Measurements from ENCODE around the gene CHD6. TPM values are rescaled to one million over a fixed set of nuclear protein-coding genes. Genes with fewer than 3 reads are reported as not detected.
A peak's percentile ranks its signal among the peaks of the same experiment; 100 is the strongest.

CHD6 gene
- total and polyA plus RNA-seq, 5 donors from 2014 or later: 33.4 to 87.4 (median 39.7) TPM

DNA sequence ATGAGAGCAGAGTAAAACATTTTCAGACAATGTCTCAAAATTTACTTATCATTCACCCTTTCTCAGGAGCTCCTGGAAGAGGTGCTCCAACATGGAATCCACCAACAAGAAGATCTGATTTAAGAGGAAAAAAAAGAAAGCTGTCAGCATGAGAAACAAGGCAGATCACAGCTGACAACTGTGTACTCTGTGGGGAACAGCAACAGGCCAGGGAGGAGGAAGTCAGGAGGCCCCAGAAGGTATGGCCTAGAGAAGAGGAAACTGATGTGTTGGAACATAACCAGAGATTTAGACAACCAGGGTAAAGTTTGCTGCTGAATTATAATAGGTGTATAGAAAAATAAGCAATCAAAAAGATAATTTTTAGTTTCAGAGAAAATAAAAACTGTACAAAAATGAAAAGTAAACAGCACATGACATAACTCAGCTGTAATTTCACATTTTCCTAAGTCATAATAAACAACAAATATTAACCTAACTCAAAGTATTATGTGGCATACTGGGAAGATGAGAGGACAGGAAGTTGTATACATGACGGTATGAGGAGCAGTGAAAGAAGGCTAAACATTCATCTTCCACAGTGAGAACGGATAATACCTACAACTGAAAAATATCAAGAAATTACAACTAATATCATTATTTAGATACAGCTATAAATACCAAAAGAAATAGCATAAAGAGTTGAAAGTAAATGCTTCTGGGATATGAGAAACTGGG lies 138.0 kb downstream of the CHD6 start:
- Histone ChIP-seq H3K27me3 (ENCODE audit: control insufficient read depth, insufficient read depth, low read length) (no peaks in the 10 kb centered on the region), H3K4me3 (ENCODE audit: low read depth, low read length) (no peak overlapping the region), H3K36me3 (ENCODE audit: control insufficient read depth, insufficient read depth, low read length) (peaks cover 37% of the 10 kb centered on the region), H3K4me1 (ENCODE audit: control insufficient read depth, insufficient read depth, low read length, poor library complexity, severe bottlenecking) (no peaks in the 10 kb centered on the region), H3K9me3 (ENCODE audit: control insufficient read depth in 2 of 2, low read length in 2 of 2) (no peaks in the 10 kb centered on the region), H3K27ac (ENCODE audit: insufficient read depth, low read length, poor library complexity, severe bottlenecking) (no peak overlapping the region)
- H3K36me3 Mint-ChIP-seq: peaks cover 55% of the 10 kb centered on the region
- H3K4me3 Mint-ChIP-seq: no peak overlapping the region
- peak overlapping the region; percentile 9 to 58 (median 22) for H3K27ac Mint-ChIP-seq
- ATAC-seq (ENCODE audit: low read depth in 2 of 2) (peak in 1 of 2 donors; percentile 60), DNase-seq (peak in 2 of 3 donors; percentile 2 to 18)
- H3K27me3 Mint-ChIP-seq: no peaks in the 10 kb centered on the region
- no peaks in the 10 kb centered on the region for H3K9me3 Mint-ChIP-seq
- peaks cover 12 to 26% (median 16%) of the 10 kb centered on the region in 4 donors for H3K4me1 Mint-ChIP-seq

DNA sequence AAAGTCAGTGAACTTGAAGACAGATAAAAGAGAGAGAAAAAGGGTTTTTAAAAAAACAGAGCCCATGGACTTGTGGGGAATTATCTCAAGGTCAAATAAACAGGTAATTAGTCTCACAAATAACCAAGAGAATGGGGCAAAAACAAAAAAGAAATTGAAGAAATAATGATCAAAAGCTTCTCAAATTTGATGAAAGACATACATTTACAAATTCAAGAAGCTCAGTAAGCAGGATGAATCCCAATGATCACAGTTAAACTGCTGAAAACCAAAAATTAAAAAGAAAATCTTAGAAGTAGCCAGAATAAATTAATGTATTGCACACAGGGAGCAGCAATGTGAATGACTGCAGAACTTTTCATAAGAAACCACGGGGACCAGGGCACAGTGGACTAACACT lies 139.1 kb downstream of the CHD6 start:
- no peak for DNase-seq

DNA sequence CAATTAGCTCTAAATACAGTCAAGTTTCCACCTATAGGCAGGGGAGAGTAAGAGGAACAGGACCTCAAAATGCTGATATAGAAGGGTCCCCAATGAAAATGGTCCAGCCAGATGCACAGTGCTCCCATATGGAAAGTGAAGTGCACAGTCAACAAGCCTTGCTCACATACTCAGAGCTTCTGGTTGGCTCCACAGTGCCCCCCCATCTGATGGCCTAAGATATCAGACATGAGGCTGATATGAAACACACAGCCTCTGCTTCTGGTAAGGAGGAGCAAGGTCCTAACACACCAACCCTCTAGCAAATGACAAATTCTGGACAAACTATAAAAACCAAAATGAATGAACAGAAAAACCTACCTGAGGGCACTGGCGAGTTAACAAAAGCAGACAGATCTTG lies 140.2 kb downstream of the CHD6 start:
- H3K27me3 Mint-ChIP-seq: no peaks in the 10 kb centered on the region
- Histone ChIP-seq H3K36me3 (ENCODE audit: control insufficient read depth, insufficient read depth, low read length) (peaks cover 19% of the 10 kb centered on the region), H3K4me1 (ENCODE audit: control insufficient read depth, insufficient read depth, low read length, poor library complexity, severe bottlenecking) (no peaks in the 10 kb centered on the region), H3K27me3 (ENCODE audit: control insufficient read depth, insufficient read depth, low read length) (no peaks in the 10 kb centered on the region), H3K9me3 (ENCODE audit: control insufficient read depth in 2 of 2, low read length in 2 of 2) (no peaks in the 10 kb centered on the region), H3K27ac (ENCODE audit: insufficient read depth, low read length, poor library complexity, severe bottlenecking) (no peak overlapping the region), H3K4me3 (ENCODE audit: low read depth, low read length) (no peak overlapping the region)
- ATAC-seq (ENCODE audit: low read depth in 2 of 2): no peak
- no peak for DNase-seq
- peak overlapping the region in 1 of 3 donors; percentile 63 for H3K27ac Mint-ChIP-seq
- no peaks in the 10 kb centered on the region for H3K9me3 Mint-ChIP-seq
- peaks cover 42% of the 10 kb centered on the region for H3K36me3 Mint-ChIP-seq
- no peak overlapping the region for H3K4me3 Mint-ChIP-seq
- peaks cover 12 to 27% (median 18%) of the 10 kb centered on the region in 4 donors for H3K4me1 Mint-ChIP-seq

More for the DNA sequence above, 139.1 kb downstream of the CHD6 start:
- Mint-ChIP-seq H3K4me3 (no peak overlapping the region), H3K36me3 (peaks cover 45% of the 10 kb centered on the region), H3K9me3 (no peaks in the 10 kb centered on the region), H3K4me1 (peaks cover 12 to 27% (median 17%) of the 10 kb centered on the region in 4 donors), H3K27me3 (no peaks in the 10 kb centered on the region), H3K27ac (peak overlapping the region; percentile 16 to 67 (median 63))
- no peaks in the 10 kb centered on the region for H3K27me3 ChIP-seq (ENCODE audit: control insufficient read depth, insufficient read depth, low read length)
- H3K27ac ChIP-seq (ENCODE audit: insufficient read depth, low read length, poor library complexity, severe bottlenecking): no peak overlapping the region
- no peak for ATAC-seq (ENCODE audit: low read depth in 2 of 2)
- no peak overlapping the region for H3K4me3 ChIP-seq (ENCODE audit: low read depth, low read length)
- no peaks in the 10 kb centered on the region for H3K9me3 ChIP-seq (ENCODE audit: control insufficient read depth in 2 of 2, low read length in 2 of 2)
- H3K4me1 ChIP-seq (ENCODE audit: control insufficient read depth, insufficient read depth, low read length, poor library complexity, severe bottlenecking): no peaks in the 10 kb centered on the region
- peaks cover 26% of the 10 kb centered on the region for H3K36me3 ChIP-seq (ENCODE audit: control insufficient read depth, insufficient read depth, low read length)

DNA sequence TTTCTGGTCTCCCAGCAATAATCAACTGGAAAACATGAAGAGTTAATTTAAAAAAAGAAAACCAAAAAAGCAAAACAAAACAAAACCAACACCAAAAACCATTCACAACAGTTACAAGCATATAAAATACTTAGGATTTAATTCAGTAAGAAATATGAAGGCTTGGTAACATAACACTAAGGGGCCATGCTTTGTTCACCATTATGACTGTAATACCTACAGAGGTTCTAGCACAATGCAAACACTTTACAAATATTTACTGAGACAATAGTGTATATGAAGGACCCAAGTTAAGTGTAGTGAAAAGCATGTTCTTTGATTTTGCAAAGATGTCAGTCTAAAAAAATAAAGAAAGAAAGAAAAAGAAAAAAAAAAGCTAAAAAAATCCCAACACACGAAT lies 141.7 kb downstream of the CHD6 start:
- H3K4me1 Mint-ChIP-seq: peaks cover 12 to 21% (median 18%) of the 10 kb centered on the region in 4 donors
- H3K27ac Mint-ChIP-seq: no peak overlapping the region
- no peak overlapping the region for H3K4me3 ChIP-seq (ENCODE audit: low read depth, low read length)
- ATAC-seq (ENCODE audit: low read depth in 2 of 2): no peak
- no peak overlapping the region for H3K27ac ChIP-seq (ENCODE audit: insufficient read depth, low read length, poor library complexity, severe bottlenecking)
- no peaks in the 10 kb centered on the region for H3K9me3 Mint-ChIP-seq
- peaks cover 27% of the 10 kb centered on the region for H3K36me3 ChIP-seq (ENCODE audit: control insufficient read depth, insufficient read depth, low read length)
- H3K4me3 Mint-ChIP-seq: peak overlapping the region in 1 of 4 donors; percentile 15
- peaks cover 44% of the 10 kb centered on the region for H3K36me3 Mint-ChIP-seq
- H3K27me3 Mint-ChIP-seq: no peaks in the 10 kb centered on the region
- no peaks in the 10 kb centered on the region for H3K4me1 ChIP-seq (ENCODE audit: control insufficient read depth, insufficient read depth, low read length, poor library complexity, severe bottlenecking)
- H3K27me3 ChIP-seq (ENCODE audit: control insufficient read depth, insufficient read depth, low read length): no peaks in the 10 kb centered on the region
- no peaks in the 10 kb centered on the region for H3K9me3 ChIP-seq (ENCODE audit: control insufficient read depth in 2 of 2, low read length in 2 of 2)
- no peak for DNase-seq

DNA sequence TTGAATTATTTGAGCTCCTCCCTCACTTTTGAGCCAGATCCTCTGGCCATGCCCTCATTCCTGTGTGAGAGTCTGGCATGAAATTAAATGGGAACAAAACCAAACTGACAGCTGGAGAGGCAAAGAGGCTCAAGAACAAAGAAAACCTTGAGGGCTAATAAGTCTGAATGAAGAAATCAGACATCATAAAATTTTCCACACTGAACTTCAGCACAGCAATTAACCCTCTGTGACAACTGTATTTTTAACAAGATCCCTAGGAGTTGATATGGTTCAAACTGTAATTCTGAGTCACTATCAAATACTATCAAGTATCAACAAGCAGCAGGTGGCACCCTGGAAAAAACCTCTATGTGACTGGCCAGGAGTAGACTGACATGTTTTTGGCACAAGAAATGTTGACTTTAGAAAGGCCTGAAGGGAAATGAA lies 142.2 kb downstream of the CHD6 start:
- no peaks in the 10 kb centered on the region for H3K27me3 Mint-ChIP-seq
- no peaks in the 10 kb centered on the region for H3K27me3 ChIP-seq (ENCODE audit: control insufficient read depth, insufficient read depth, low read length)
- no peak for DNase-seq
- H3K4me3 Mint-ChIP-seq: peak overlapping the region in 1 of 4 donors; percentile 15
- no peaks in the 10 kb centered on the region for H3K9me3 ChIP-seq (ENCODE audit: control insufficient read depth in 2 of 2, low read length in 2 of 2)
- H3K4me3 ChIP-seq (ENCODE audit: low read depth, low read length): no peak overlapping the region
- ATAC-seq (ENCODE audit: low read depth in 2 of 2): no peak
- peaks cover 45% of the 10 kb centered on the region for H3K36me3 Mint-ChIP-seq
- H3K27ac ChIP-seq (ENCODE audit: insufficient read depth, low read length, poor library complexity, severe bottlenecking): no peak overlapping the region
- no peaks in the 10 kb centered on the region for H3K9me3 Mint-ChIP-seq
- H3K27ac Mint-ChIP-seq: no peak overlapping the region
- peaks cover 12 to 21% (median 18%) of the 10 kb centered on the region in 4 donors for H3K4me1 Mint-ChIP-seq
- H3K36me3 ChIP-seq (ENCODE audit: control insufficient read depth, insufficient read depth, low read length): peaks cover 27% of the 10 kb centered on the region
- H3K4me1 ChIP-seq (ENCODE audit: control insufficient read depth, insufficient read depth, low read length, poor library complexity, severe bottlenecking): no peaks in the 10 kb centered on the region

DNA sequence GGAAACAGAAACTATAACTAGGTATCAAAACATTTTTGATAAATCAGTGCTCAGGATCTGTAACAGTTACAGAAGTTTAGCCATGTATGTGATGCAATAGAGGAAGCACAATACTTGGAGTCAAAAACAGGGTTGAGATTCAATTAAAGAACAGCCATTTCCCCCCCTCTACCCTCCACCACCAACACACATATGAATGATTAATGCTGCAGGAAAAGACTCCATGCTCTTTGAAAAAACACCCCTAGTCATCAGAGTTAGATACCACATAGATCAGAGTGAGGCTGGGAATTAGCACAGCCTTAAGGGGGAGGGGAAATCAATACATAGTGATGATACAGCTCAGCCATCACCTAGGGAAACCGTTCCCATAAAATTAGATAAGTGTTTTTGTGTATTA lies 142.7 kb downstream of the CHD6 start:
- H3K27ac Mint-ChIP-seq: no peak overlapping the region
- H3K4me3 ChIP-seq (ENCODE audit: low read depth, low read length): no peak overlapping the region
- no peak overlapping the region for H3K4me3 Mint-ChIP-seq

DNA sequence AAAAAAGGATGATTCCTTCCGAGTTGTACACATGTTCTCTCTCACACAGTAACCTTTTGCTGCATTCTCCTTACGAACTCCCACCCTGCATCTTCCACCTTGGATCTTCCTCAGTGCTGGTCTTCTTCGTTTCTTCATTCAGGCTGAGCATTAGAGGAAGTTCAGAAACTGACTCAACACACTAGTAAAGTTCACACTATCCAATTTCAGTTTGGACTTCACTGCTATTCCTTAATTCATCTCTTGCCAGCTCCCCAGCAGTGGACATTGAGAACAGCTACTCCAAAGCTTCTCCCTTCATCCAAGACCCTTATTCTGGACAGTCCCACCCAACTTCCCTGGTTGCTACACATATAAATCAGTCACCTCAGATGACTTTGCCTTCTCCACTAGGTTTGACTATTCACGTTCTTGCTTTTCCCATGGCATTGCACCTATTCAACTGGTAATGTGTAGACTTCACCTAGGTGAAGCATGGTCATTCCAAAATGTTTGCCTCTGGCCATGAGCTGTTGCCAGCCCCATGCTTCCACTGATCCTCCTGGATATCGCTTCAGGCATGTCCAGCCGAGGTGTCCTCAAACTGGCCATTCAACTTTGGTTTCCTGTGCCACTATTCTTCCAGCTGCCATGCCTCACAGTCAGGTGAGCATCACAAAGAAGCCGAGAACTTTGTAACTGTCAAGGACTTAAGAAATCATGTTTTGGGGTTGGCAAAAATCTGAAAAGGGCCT lies 147.6 kb downstream of the CHD6 start:
- no peaks in the 10 kb centered on the region for H3K9me3 Mint-ChIP-seq
- H3K27ac ChIP-seq (ENCODE audit: insufficient read depth, low read length, poor library complexity, severe bottlenecking): no peak overlapping the region
- H3K27ac Mint-ChIP-seq: peak overlapping the region in 1 of 3 donors; percentile 23
- peaks cover 0 to 11% (median 5%) of the 10 kb centered on the region in 4 donors for H3K4me1 Mint-ChIP-seq
- peaks cover 58% of the 10 kb centered on the region for H3K36me3 Mint-ChIP-seq
- no peak for ATAC-seq (ENCODE audit: low read depth in 2 of 2)
- H3K9me3 ChIP-seq (ENCODE audit: control insufficient read depth in 2 of 2, low read length in 2 of 2): no peaks in the 10 kb centered on the region
- no peak overlapping the region for H3K4me3 Mint-ChIP-seq
- no peaks in the 10 kb centered on the region for H3K4me1 ChIP-seq (ENCODE audit: control insufficient read depth, insufficient read depth, low read length, poor library complexity, severe bottlenecking)
- no peaks in the 10 kb centered on the region for H3K27me3 ChIP-seq (ENCODE audit: control insufficient read depth, insufficient read depth, low read length)
- H3K27me3 Mint-ChIP-seq: no peaks in the 10 kb centered on the region
- peaks cover 51% of the 10 kb centered on the region for H3K36me3 ChIP-seq (ENCODE audit: control insufficient read depth, insufficient read depth, low read length)
- no peak overlapping the region for H3K4me3 ChIP-seq (ENCODE audit: low read depth, low read length)
- DNase-seq: no peak

More for the DNA sequence above, 142.7 kb downstream of the CHD6 start:
- H3K4me1 ChIP-seq (ENCODE audit: control insufficient read depth, insufficient read depth, low read length, poor library complexity, severe bottlenecking): no peaks in the 10 kb centered on the region
- no peak overlapping the region for H3K27ac ChIP-seq (ENCODE audit: insufficient read depth, low read length, poor library complexity, severe bottlenecking)
- ATAC-seq (ENCODE audit: low read depth in 2 of 2) (no peak), DNase-seq (no peak)
- no peaks in the 10 kb centered on the region for H3K9me3 Mint-ChIP-seq
- peaks cover 31% of the 10 kb centered on the region for H3K36me3 ChIP-seq (ENCODE audit: control insufficient read depth, insufficient read depth, low read length)
- H3K4me1 Mint-ChIP-seq: peaks cover 8 to 22% (median 15%) of the 10 kb centered on the region in 4 donors
- H3K27me3 Mint-ChIP-seq: no peaks in the 10 kb centered on the region
- H3K9me3 ChIP-seq (ENCODE audit: control insufficient read depth in 2 of 2, low read length in 2 of 2): no peaks in the 10 kb centered on the region
- H3K27me3 ChIP-seq (ENCODE audit: control insufficient read depth, insufficient read depth, low read length): no peaks in the 10 kb centered on the region
- H3K36me3 Mint-ChIP-seq: peaks cover 47% of the 10 kb centered on the region

Data from CD4-positive, CD25-positive, alpha-beta regulatory T cell (primary cell).